GM12878 (cell line): ENCODE measurements around the gene PCYOX1L. TPM values are rescaled to one million over a fixed set of nuclear protein-coding genes. Genes with fewer than 3 reads are reported as not detected.

Experiments used
- ATAC-seq: fragments of 200-7000 bp; cut with Tn5 transposase; 3 replicates; pipeline ENCODE4 v1.9.1; 2020; ENCODE audit warnings: mild to moderate bottlenecking, moderate library complexity
- BruUV-seq: library from RNA; stranded (reverse); fragments of 400-500 nt; replicated peaks from 2 replicates; lab custom pipeline; 2021; lab: Mats Ljungman, UMichigan
- CTCF ChIA-PET: fragments of 300-600 bp; sonication (Branson Sonifier 250); formaldehyde crosslinking; extraction: SDS; loops from one replicate; lab custom pipeline; 2021; ENCODE audit warnings: inconsistent platforms; lab: Yijun Ruan, JAX
- POLR2A ChIA-PET: fragments of 350-600 bp; formaldehyde crosslinking; extraction: SDS; loops from one replicate; lab custom pipeline; 2021; ENCODE audit warnings: inconsistent platforms; lab: Charles Lee
- RAD21 ChIA-PET: fragments of 300-600 bp; sonication (Branson Sonifier 250); formaldehyde crosslinking; loops from one replicate; lab custom pipeline; 2023; ENCODE audit warnings: antibody characterized with exemption; ENCODE audit not compliant: unreplicated experiment; lab: Charles Lee
- SMC1A ChIA-PET: fragments of 300-600 bp; sonication (Branson Sonifier 250); formaldehyde crosslinking; loops from one replicate; lab custom pipeline; 2023; ENCODE audit not compliant: unreplicated experiment, uncharacterized antibody; lab: Charles Lee
- DNase-seq: peaks from one replicate; pipeline ENCODE4 v3.0.0-alpha.2; 2011; ENCODE audit warnings: low read depth, low spot score
- FAIRE-seq: peaks from 3 replicates; lab custom pipeline; 2011; peaks lifted over from hg19 to GRCh38; lab: Jason Lieb, UNC
- H2AFZ ChIP-seq: 2 replicates; pipeline ENCODE4 v1.6.0; 2011; ENCODE audit warnings: low read depth, low read length, control low read depth; ENCODE audit not compliant: control insufficient read depth
- H3K27ac ChIP-seq: 2 replicates; pipeline ENCODE4 v1.5.1; 2011; ENCODE audit warnings: control low read depth; ENCODE audit not compliant: control insufficient read depth, insufficient read depth
- H3K27me3 ChIP-seq, 2 experiments: replicated peaks in 1 of 2; 2 replicates each; pipeline versions ENCODE4 v1.6.0 to v1.6.1; 2011; ENCODE audit warnings: low read length in 1 of 2; ENCODE audit not compliant: control insufficient read depth in 2 of 2, insufficient read depth in 2 of 2
- H3K36me3 ChIP-seq, 2 experiments: 2 replicates each; pipeline ENCODE4 v1.5.1; 2011; ENCODE audit warnings: low read length in 1 of 2; ENCODE audit not compliant: control insufficient read depth in 2 of 2, insufficient read depth in 2 of 2
- H3K4me1 ChIP-seq: 2 replicates; pipeline ENCODE4 v1.6.1; 2011; ENCODE audit warnings: mild to moderate bottlenecking, low read length, moderate library complexity, mixed read lengths; ENCODE audit not compliant: control insufficient read depth, insufficient read depth
- H3K4me2 ChIP-seq: 2 replicates; pipeline ENCODE4 v1.6.0; 2011; ENCODE audit warnings: control low read depth; ENCODE audit not compliant: control insufficient read depth, insufficient read depth
- H3K4me3 ChIP-seq: fragments of 200-600 bp; sonication (generic); 2 replicates; pipeline ENCODE4 v1.5.1; 2016
- H3K79me2 ChIP-seq: 2 replicates; pipeline ENCODE4 v1.6.0; 2011; ENCODE audit warnings: low read length; ENCODE audit not compliant: control insufficient read depth, insufficient read depth
- H3K9ac ChIP-seq: 2 replicates; pipeline ENCODE4 v1.8.0; 2011; ENCODE audit warnings: low read length, control low read depth, mixed read lengths; ENCODE audit not compliant: control insufficient read depth, insufficient read depth
- H3K9me3 ChIP-seq: replicated peaks from 3 replicates; pipeline ENCODE4 v1.5.1; 2011; ENCODE audit warnings: mild to moderate bottlenecking, low read length; ENCODE audit not compliant: control insufficient read depth, insufficient read depth
- H4K20me1 ChIP-seq: 2 replicates; pipeline ENCODE4 v1.6.0; 2011; ENCODE audit not compliant: control insufficient read depth, insufficient read depth
- CHD4 ChIP-seq: fragments of 200-600 bp; sonication (generic); IDR thresholded peaks from 2 replicates; pipeline ENCODE4 v1.6.1; 2016; ENCODE audit warnings: mild to moderate bottlenecking
- CTCF ChIP-seq, 3 experiments: IDR thresholded peaks in 2 of 3; conservative IDR thresholded peaks in 1 of 3; 2 replicates each; pipeline ENCODE4 v1.5.1; 2011; ENCODE audit warnings: low read depth in 3 of 3, low read length in 3 of 3, mild to moderate bottlenecking in 3 of 3, control low read depth in 2 of 3, moderate library complexity in 2 of 3, inconsistent platforms in 1 of 3, mixed read lengths in 1 of 3; ENCODE audit not compliant: control insufficient read depth in 2 of 3, insufficient read depth in 1 of 3; ENCODE audit errors: extremely low read depth in 1 of 3
- E2F4 ChIP-seq: IDR thresholded peaks from 2 replicates; pipeline ENCODE4 v1.6.1; 2012; ENCODE audit warnings: low read depth, low read length, improper control_type of control experiment
- FOS ChIP-seq: IDR thresholded peaks from 3 replicates; pipeline ENCODE4 v1.6.1; 2011; ENCODE audit warnings: borderline replicate concordance; ENCODE audit not compliant: insufficient read length; ENCODE audit errors: extremely low read depth
- HDAC2 ChIP-seq: fragments of 200-600 bp; sonication (generic); IDR thresholded peaks from 2 replicates; pipeline ENCODE4 v1.6.1; 2017
- KDM1A ChIP-seq: fragments of 200-600 bp; sonication (generic); IDR thresholded peaks from 2 replicates; pipeline ENCODE4 v1.6.1; 2016; ENCODE audit warnings: borderline replicate concordance
- MTA3 ChIP-seq: IDR thresholded peaks from 2 replicates; pipeline ENCODE4 v1.6.1; 2012; ENCODE audit warnings: low read length, inconsistent platforms, borderline replicate concordance
- POLR2AphosphoS2 ChIP-seq: IDR thresholded peaks from 2 replicates; pipeline ENCODE4 v1.6.1; 2011; ENCODE audit warnings: low read depth, mild to moderate bottlenecking, low read length, improper control_type of control experiment, moderate library complexity
- TBL1XR1 ChIP-seq: IDR thresholded peaks from 2 replicates; pipeline ENCODE4 v1.6.1; 2012; ENCODE audit warnings: low read depth, low read length, improper control_type of control experiment
- ZNF274 ChIP-seq: IDR thresholded peaks from one replicate; pipeline ENCODE4 v1.8.0; 2011; ENCODE audit not compliant: insufficient read length, insufficient read depth
- in situ Hi-C: fragments of 300-500 bp; cut with MboI; formaldehyde crosslinking; loops from 9 replicates; pipeline ENCODE4 v1.14.3; 2018; ENCODE audit warnings: mixed read lengths
- intact Hi-C: fragments of 100-400 bp; cut with micrococcal nuclease; formaldehyde crosslinking; loops from one replicate; pipeline ENCODE4 v1.14.2; 2022; ENCODE audit not compliant: unreplicated experiment
- polyA plus RNA-seq, 11 experiments: library from polyadenylated mRNA; depleted of rRNA in 4 of 11; unstranded in 6 of 11; stranded (reverse) in 5 of 11; fragments of >200 nt; fragmentation: Nextera tagmentation in 4 of 11; fragmentation: Illumina TruSeq in 1 of 11; extraction: Ambion mirVana in 4 of 11; extraction: Trizol in 1 of 11; gene quantifications; 1 replicate in 1 of 11; 2 replicates in 10 of 11; pipeline versions ENCODE4 v1.2.1 to v1.2.3, GENCODE V29; 2011 to 2016; ENCODE audit warnings: inconsistent platforms in 2 of 11, missing spikeins in 2 of 11, low read depth in 1 of 11
- total RNA-seq, 4 experiments: library from RNA; depleted of rRNA in 3 of 4; stranded (reverse); fragments of >200 nt in 3 of 4; fragmentation: Illumina TruSeq in 1 of 4; extraction: Trizol in 1 of 4; gene quantifications; 2 replicates each; pipeline versions ENCODE4 v1.2.1 to v1.2.3, GENCODE V29; 2013 to 2021

The PCYOX1L gene
- total and polyA plus RNA-seq, 10 of the 15 experiments (the other 5 are each of a cell fraction or from before 2014, with no cell fraction given) = 2.9 to 17.0 (median 12.9) TPM

GRCh38 chr5:149341876-149342275, 16.0 kb upstream of the PCYOX1L start:
- no peak for ATAC-seq

More at GRCh38 chr5:149341876-149342275, 16.0 kb upstream of the PCYOX1L start:
- no peaks in the 10 kb centered on the region for H3K36me3 ChIP-seq
- peaks cover 12% of the 10 kb centered on the region for H3K79me2 ChIP-seq
- BruUV-seq = no TSS peak
- H3K9me3 ChIP-seq = no peaks in the 10 kb centered on the region
- POLR2A ChIA-PET = interaction anchor here (1.3 kb wide), 1 partner anchor 12 kb away, joined by 3 read pairs; no protein-coding TSS in a partner anchor
- TF ChIP-seq KDM1A (no peak), FOS (no peak), TBL1XR1 (no peak), POLR2AphosphoS2 (no peak), E2F4 (no peak), ZNF274 (no peak), MTA3 (no peak), CHD4 (no peak), CTCF (IDR thresholded peaks at IDR 0.05 in 2 of 3, conservative IDR thresholded peaks at IDR 0.05 in 1 of 3; ENCODE audit: control insufficient read depth in 2 of 3, extremely low read depth in 1 of 3, insufficient read depth in 1 of 3, low read depth in 3 of 3, low read length in 3 of 3) (no peak), HDAC2 (no peak)
- intact Hi-C loops = loop anchor here (10.0 kb wide), 1 partner anchor 537 kb away; no protein-coding TSS in a partner anchor
- SMC1A ChIA-PET = interaction anchor here (1.1 to 1.3 kb wide), 3 partner anchors 11 to 26 kb away, joined by 3 to 4 read pairs (median 3); no protein-coding TSS in a partner anchor
- in situ Hi-C loops = no loop called here
- H3K4me2 ChIP-seq = no peak overlapping the region
- DNase-seq (no peak), FAIRE-seq (no peak)
- no peak overlapping the region for H3K4me3 ChIP-seq
- no peak overlapping the region for H3K9ac ChIP-seq
- no peaks in the 10 kb centered on the region for H4K20me1 ChIP-seq
- H3K27ac ChIP-seq = no peak overlapping the region
- RAD21 ChIA-PET = interaction anchor here (0.8 to 1.8 kb wide), 4 partner anchors 14 to 32 kb away, joined by 3 to 7 read pairs (median 3); partner anchors contain the start of gene PCYOX1L
- no peaks in the 10 kb centered on the region; a peak in 1 of 4 replicates for H3K27me3 ChIP-seq
- H3K4me1 ChIP-seq = no peaks in the 10 kb centered on the region
- H2AFZ ChIP-seq = no peak overlapping the region
- CTCF ChIA-PET = interaction anchor here (1.4 to 8.3 kb wide), 5 partner anchors 13 to 26 kb away, joined by 3 to 62 read pairs (median 5); no protein-coding TSS in a partner anchor
